ENCODE results near the gene SORL1.

Gene SORL1

DNA sequence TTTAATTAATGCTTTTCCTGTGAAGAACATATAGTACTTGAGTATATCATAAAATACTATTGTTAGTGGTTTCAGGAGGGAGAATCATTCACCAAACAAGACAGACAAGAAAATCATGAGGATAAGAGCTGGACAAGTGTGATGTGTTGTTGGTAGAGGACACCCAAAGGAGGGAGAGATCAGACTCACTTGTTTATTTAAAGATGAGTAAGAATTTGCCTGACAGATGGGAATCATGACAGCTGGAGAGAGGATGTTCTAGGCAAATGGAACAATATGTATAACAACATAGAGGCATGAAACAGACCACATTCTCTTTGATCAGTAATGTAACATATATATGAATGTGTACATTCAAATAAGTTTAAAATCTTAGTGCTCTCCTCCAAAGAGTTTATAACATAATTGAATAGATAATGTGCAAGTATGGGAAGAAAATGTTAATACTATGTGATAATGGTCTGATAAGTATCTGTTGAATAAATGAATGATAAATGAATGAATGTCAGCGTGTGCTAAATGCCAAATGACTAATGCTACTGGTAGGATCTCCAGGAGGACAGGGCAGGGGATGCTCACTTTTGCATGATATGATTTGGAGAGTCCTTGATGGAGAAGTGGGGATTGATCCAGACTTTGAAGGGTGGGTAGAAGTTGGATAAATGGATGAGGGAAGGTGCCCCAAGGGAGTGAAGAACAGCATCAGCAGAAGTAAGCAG is 229.6 kb downstream of the SORL1 start:
- TF ChIP-seq, protein P1, sequence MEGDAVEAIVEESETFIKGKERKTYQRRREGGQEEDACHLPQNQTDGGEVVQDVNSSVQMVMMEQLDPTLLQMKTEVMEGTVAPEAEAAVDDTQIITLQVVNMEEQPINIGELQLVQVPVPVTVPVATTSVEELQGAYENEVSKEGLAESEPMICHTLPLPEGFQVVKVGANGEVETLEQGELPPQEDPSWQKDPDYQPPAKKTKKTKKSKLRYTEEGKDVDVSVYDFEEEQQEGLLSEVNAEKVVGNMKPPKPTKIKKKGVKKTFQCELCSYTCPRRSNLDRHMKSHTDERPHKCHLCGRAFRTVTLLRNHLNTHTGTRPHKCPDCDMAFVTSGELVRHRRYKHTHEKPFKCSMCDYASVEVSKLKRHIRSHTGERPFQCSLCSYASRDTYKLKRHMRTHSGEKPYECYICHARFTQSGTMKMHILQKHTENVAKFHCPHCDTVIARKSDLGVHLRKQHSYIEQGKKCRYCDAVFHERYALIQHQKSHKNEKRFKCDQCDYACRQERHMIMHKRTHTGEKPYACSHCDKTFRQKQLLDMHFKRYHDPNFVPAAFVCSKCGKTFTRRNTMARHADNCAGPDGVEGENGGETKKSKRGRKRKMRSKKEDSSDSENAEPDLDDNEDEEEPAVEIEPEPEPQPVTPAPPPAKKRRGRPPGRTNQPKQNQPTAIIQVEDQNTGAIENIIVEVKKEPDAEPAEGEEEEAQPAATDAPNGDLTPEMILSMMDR (conservative IDR thresholded peaks at IDR 0.05; ENCODE audit: control insufficient read depth, insufficient read depth, low read depth, low read length): no peak
- peak; percentile 61 for DNase-seq (ENCODE audit: low read depth)
- H3K4me3 ChIP-seq (ENCODE audit: control insufficient read depth, low read depth, low read length): no peak overlapping the region

Data from fibroblast of mammary gland (primary cell).